Measurements from ENCODE around the gene STAB1.
"Not testable (repeated sequence)": the region's sequence is repeated elsewhere in the genome, so short reads cannot be mapped to it uniquely, and the experiment has no call there.

Gene STAB1

DNA sequence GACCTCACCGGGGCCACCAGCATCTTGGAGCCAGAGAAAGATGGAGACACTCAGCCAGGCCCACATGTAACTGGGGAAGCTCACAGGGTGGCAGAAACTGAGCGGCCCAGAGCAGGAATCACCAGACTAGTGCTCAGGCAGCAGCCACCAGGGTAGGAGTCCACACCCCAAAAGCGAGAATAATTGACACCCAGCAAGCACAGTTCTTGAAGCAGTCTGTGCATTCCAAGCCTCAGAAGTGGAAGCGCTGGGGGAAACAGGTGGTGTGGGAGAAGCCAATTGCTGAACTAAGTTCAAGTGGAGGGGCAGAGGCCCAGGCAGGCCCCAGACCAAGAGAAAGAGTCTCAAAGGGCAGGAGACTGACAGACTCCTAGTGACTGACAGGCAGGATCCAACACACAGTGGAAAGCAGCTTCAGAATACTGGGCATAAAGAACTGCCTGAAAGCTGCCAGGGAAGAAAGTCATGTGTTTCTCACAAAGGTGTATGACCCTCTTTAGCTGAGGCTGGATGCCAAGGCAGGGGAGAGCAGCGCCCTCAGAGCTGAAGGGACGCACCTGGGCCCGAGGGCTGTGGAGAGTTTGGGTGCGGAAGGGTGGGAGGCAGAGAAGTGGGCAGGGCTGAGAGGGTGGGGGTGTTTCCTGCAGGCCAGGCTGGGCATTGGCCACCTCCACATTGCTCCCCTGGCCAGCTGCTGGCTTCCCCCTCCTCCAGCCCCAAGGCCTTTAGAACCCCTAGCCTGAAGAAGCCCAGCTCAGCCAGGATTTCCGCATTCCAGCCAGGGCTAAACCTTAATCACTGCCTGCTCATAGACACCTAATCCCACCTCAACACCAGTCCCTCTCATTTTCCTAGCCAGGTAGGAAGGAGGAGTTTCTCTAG is 30.8 kb downstream of the STAB1 start:
- no peak for DNase-seq

DNA sequence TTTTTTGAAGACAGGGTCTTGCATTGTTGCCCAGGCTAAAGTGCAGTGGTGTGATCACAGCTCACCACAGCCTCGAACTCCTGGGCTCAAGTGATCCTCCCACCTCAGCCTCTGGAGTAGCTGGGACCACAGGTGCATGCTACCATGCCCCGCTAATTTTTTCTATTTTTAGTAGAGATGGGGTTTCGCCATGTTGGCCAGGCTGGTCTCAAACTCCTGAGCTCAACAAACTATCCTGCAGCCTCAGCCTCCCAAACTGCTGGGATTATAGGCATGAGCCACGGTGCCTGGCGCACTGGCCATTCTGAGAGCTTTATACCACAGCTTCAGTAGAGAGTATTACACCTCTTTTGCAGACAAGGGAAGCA is 31.5 kb downstream of the STAB1 start:
- not testable (repeated sequence) for DNase-seq

DNA sequence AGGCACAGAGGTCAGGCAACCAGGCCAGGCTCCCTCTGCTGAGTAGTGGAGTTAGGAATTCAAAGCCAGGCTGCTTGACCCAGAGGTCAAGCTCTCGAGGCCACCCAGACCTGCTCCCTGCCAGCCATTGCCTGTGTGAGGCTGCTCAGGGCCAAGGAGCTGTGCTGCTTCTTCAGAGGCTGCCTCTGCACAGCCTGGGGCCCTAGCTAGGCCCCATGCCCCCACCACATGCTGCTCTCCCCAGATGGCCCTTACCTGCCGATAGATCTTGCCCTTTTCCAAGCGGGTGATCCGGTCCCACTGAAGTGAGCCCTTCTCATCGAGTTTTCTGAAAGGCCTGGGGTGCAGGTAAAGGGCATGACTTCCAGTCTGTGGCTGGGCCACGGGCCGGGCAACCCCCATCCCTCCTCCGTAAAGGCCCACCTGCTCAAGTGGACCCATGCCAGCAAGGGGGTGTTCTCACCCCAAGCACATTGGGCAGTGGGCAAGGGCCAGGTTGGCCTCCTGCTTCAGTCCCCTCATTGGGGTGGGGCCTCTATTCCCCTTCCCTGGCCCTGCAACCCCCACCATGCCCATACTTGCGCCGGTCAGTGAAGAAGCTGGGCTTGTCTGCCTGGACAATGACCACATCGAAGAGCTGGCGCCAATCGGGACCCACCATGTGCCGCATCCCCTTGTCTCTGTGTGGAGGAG is 32.0 kb downstream of the STAB1 start:
- DNase-seq = no peak

DNA sequence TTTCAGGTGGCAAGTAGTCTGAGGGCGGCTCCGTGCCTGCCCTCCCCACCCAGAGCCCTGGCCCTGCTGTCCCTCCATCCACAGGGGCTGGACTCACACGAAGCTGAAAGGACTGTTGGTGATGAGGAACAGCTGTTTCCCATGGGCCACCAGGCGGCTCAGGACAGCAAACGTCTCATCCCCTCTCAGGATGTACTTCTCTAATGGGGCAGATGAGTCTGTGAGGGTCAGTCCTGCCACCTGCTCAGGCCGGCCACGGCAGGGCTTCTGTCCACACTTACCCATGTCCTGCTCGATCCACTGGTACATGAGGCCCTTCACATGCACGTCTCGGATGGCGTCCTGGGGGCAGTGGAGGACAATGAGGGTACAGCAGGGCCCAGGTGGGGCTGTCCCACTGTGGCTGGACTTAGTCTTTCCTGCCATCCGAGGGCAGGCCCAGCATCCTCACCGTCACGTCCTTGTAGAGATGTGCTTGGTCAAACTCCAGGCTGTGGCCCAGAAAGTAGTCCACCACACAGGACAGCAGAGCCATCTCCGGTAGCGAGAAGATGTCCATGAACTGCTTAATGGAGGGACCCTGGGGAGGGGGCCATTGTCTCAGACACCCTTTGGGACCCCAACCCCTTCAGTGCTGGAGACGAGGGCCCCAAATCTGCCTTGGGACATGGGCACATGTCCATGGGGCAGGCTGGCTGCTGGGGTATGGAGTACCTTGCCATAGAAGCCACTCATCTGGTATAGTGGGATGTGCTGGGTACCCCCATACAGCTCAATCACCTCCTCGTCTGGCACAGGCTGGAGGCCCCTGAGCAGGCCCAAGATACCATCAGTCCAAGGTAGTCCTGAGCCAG is 32.8 kb downstream of the STAB1 start:
- DNase-seq = no peak

DNA sequence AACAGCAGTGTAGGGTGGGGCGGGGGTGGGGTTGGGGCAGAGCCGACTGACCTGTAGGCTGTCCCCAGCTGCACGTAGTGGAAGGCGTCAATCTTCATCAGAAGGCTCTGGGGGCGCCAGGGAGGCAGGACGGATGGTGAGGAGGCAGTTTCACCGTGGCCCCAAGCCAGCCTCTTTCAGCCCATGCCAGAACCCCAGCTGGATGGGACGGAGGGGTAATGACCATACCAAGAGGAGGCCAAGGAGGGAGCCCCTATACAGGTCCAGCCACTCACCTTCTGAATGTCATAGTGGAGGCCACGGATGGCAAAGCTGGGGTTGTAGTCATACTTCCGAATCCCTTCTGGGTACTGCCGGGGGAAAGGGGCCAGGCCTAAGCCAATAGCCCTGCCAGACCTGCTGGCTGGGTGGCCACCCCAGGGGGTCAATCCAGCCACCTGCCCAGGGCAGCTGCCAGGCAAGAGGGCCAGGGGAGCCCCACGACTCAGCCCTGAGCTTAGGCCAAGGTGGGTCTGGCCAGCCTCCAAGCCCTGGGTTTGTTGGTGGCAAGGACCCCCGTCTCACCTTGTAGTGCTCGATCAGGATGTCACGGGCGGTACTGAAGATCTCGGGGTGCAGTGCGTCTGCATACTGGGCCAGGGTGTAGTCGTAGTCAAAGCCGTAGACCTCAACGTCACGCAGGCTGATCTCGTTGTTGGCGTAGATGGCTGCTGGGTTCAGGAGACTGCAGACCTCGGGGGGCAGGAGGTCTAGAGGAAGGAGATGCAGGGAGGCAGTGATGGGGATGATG is 33.6 kb downstream of the STAB1 start:
- DNase-seq = no peak

DNA sequence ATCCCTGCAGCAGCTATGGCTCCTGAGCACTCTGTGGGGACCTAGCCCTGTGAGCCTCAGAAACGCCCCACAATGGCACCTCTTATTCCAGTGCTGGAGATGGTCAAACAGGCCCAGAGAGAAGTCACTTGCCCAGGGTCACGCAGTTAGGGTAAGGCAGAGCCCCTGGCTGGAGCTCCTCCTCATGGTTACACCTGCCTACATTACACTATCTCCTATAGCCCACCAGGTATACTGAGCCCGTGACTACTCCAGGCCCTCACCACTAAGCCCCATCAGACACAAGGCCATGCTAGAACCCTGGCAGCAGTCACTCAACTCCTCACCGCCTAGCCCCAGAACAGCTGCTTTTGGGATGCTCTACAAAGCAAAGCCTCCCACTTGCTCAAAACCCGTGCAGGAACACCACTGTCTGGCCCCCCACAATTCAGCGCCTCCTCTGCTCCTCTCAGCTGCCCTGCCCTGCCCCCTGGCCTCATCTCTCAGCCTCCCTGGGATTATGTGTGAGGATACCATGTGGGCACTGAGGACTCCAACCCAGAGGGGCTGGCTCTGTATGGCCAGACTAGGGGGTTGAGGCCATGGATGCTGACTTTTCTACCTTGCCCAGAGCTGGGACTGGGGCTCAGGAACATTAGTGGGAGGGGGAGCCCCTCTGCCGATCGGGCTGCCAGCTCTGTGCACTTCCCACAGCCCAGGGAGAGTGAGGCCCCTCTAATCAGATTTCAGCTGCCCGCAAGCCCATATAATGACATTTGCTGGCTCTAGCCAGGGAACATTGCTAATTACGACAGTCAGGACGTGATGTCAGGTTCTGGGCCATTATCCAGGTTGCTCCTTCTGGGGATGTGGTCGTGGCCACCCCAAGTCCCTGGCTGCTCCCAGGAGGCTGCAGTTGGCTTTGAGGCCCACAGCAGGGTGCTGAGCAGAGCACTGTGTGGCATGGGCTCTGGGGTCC is 34.5 kb downstream of the STAB1 start:
- DNase-seq = no peak

DNA sequence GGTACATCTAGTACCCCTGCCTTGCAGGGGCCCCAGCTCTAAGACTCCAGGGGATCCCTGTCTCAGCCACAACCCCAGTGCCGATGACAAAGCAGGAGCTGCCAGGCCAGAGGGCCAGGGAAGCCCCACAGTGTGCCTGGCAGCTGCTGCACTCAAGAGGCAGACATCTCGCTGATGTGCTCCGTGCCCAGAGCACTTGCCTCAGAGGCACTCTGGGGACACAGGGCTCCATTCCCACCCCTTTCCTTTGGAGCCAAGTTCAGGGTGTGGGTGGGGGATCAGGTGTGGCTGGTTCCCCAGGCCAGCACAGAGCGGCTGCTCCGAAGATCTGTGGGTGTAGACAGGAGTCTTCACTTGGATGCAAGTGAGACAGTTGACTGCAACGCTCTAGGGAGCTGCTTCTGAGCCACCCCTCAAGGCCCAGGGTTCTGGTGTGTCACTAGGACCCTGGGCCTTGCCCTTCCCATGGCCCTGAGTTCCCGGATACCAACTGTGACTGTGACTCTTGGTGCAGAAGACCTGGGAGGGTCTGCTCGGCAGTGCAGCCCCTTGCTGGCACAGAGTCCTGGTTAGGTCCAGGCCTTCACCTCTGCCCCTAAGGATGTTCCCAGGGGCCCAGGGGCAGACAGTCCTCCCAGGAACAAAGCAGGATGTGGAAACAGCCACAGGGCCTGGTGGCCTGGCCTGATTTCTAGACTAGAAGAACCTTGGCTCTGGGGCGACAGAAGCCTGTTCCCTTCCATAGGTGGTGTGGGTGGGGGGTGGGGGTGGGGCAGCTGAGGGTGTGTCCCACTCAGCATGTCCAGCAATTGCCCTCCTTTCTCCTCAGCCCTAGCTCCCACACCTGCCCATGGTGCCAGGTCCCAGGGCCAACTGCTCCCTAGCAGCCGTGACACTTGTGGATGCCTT is 36.0 kb downstream of the STAB1 start:
- DNase-seq = no peak

DNA sequence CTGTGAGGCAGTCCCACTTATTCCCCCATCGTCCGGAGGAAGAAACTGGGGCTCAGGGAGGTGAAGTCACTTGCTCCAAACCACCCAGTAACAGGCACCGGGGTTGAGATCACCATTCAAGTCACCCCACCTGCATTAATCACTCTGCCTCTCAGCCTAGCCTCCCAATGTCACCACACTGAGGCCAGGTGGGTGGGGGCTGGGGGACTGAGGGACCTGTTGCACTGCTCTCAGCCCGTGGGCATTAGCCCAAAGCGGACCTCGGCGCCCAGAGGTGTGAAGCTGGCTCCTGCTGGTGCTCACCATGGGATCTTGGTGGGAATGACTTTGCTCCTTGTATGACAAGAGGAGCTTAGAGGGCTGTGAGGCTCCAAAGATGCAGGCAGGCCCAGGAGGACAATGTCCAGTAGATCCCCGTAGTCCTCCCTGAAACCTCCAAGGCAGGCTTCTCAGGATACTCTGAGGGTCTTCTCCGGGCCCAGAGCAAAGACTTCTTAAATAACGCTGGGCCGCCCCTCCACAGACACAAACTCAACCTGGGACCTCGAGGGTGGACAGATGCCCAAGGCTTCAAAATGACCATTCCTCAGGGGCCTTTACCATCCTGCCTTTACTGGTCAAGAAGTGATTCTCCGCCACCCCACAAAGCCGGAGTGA is 36.9 kb downstream of the STAB1 start:
- DNase-seq = no peak

DNA sequence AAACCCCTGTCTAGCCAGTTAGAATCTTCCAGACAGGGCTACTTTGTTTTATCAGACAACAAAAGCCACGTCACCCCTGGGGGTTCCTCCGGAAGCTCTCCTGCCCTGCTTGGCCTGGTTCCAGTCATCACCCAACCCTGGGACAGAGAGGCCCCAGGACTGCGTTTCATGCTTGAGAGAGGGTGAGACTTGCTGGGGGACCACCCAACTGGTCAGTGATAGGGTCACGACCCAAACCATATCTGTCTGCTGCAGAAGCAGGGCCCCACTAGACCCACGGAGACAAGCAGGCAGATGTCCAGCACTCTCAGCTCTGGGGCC is 37.3 kb downstream of the STAB1 start:
- peak; percentile 14 for DNase-seq

DNA sequence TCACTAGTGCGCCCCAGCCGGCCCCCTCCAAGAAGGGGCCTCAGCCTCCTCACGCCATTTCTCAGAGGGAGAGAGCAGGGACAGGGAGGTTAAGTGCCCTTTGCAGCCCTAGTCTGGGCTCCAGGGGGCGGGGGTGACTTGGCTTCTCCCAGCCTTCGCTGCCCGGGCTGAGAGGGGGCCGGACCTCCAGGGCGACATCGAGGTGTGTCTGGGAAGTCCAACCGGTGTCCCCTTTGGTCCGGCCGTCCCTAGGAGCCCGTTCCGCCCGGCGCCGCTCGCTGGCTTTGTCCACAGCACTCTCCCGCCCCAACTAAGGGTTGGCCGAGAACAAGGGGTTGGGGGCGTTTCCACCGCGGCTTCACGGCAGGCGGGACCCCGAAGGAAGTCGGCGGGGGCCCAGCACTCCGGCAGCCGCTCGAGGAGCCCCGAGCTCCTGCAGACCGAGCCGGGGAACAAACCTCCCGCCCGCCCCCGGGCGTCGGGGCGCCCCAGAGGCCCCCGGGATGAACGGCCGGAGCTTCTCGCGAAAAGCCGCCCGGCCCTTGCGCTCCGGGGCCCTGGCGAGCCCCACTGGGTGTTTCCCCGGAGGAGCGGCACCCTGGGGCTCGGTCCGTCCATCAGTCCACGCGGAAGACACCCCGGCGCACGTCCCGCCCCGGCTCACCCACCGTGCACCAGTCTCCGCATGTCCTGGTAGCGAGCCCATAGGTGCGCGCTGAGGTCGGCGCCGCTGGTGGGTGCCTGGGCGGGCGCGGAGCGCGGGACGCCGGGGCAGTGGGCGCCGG is 37.9 kb downstream of the STAB1 start:
- peak; percentile 28 for DNase-seq

DNA sequence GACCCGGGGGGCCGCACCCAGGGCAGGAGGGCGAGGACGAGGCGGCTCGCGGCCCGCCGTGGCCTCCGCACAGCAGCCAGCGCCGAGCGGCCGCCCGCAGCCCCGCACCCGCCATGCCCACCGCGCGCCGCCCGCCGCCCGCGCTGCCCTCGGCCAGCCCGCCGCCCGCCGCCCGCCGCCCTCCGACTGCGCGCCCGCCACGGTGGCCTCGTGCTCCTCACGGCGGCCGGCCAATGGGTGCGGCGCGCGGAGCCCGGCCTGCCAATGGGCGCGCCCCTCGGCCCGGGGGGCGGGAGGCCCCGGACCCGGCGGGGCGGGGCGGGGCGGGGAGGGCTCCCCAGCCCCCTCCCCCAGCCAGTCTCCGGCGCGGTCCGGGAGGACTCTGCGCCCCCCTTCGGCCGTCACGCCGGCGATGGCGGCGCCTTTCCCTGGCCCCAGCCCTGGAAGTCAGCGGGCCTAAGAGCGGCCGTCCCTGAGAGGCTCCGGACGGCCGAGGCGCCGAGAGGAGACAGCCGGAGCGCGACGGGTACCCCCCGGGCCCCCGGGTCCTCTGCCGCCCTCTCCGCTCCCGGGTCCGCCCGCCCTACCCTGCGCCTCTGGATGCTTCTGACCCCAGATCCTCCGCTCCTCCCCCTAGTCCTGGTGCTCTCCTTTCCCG is 38.6 kb downstream of the STAB1 start, which contains the start of gene NT5DC2:
Gene NT5DC2, minus strand, starts transcription at position 235 of the 658 bp plus-strand sequence. Its CDS starts 120 bp downstream, at position 115.
- DNase-seq = peak; percentile 54

DNA sequence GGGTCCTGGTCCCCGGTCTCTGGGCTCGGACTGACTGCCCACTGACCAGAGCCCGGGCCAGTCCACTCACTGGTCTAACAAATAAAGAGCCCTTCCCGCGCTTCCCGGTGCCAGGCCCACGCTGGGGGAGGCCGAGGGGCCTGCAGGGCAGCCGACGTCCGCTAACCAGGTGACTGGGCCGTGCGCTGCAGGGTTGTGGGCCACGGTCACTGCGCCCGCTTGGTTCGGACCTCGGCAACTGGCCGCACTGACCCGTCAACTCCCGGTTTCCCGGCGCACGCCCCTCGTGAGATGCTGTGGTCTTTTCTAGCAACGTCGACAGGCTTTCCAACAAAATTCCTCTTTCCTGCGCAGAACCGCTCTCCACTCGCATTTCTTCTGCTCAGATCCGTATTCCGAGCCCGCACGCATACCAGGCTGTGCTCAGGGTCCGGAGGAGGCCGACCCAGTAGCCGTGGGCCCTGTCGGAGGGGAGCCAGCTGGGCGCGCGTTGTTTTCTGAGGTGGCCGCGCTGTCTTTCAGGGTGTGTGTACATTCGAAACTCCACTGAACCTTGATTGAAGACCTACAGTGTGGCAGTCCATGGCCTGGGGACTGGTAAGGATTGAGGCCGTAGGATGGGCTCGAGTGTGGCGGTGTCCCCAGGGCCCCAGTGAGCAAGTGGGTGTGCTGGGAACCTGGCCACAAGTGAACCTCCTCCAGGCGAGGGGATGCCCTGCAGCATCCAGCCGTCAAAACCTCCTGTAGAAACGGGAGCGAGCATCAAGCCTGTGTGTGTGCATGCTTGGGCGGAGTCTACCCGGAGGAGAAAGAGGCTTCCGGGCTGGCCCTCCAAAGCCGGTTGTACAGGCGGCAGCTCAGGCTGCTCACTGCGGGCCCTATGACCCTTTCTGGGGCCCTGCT is 39.4 kb downstream of the STAB1 start:
- no peak for DNase-seq

DNA sequence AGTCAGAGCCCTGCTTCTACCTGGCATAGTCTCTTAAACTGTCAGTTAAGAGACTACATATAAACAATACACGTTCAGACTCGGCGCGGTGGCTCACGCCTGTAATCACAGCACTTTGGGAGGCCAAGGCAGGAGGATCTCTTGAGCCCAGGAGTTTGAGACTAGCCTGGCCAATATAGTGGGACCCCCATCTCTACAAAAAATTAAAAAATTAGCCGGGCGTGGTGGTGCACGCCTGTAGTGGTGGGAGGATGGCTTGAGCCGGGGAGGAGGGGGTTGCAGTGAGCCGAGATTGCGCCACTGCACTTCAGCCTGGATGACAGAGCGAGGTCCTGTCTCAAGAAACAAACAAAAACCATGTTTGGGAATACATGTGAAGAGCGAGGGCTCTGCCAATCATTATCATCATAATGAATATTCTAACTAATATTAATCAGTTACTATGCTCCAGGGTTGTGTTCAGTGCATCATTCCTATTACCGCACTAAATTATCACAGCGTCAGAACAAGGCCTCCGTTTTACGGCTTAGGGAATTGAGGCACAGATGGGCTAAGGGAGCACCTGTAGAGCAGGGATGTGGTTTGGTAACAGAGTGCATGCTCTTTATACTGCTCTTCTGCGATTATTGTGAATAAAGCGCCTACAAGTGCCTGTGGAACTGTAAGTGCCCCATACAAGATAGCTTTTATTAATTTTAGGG is 40.4 kb downstream of the STAB1 start:
- no peak for DNase-seq

DNA sequence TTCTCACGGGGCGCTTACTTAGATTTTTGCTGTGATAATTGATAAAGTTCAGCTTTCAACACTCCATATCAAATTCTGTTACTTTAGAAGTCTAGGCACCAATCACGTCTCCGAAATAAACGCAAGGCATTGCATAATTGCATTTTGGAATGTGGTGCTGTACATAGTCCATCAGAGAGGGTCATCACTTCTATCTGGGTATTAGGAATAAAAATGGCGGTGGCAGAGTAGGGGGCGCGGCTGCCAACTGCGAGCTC is 40.9 kb downstream of the STAB1 start:
- DNase-seq = no peak

DNA sequence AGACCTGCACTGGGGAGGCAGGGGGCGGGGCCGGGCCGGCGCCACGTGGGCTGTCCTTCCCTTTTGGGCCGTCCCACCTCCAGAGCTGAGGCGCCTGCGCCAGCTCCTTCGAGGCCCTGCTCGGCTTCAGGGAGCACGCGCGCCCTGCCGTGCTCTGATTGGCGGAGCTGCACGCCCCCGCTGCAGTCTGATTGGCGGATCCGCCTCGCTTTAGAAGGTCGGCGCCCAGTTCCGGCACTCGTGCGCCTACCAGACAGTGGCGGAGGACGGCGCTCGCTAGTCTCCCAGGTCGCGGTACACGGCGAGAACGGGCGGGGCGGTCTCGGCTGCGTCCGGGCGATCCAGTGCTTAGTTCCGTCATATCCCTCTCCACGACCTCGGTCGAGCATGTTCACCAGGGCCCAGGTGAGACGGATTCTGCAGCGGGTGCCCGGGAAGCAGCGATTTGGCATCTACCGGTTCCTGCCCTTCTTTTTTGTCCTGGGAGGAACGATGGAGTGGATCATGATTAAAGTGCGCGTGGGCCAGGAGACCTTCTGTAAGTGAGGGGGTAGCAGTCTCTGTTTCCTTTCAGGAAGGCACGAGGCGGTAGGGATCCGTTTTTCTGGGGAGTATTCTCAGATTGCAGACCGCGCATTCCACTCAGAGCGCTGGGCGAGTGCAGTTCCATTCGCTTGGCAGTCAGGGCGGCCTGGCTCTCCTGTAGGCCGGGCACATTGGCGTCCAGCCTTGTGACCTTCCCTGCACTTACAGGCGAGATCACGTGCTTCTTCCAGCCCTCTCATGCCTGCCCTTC is 41.4 kb downstream of the STAB1 start, which contains the start of gene UQCC5:
Gene UQCC5, plus strand, starts transcription at position 237 of the 796 bp plus-strand sequence. Its CDS starts 151 bp downstream, at position 388.
- peak; percentile 98 for DNase-seq

DNA sequence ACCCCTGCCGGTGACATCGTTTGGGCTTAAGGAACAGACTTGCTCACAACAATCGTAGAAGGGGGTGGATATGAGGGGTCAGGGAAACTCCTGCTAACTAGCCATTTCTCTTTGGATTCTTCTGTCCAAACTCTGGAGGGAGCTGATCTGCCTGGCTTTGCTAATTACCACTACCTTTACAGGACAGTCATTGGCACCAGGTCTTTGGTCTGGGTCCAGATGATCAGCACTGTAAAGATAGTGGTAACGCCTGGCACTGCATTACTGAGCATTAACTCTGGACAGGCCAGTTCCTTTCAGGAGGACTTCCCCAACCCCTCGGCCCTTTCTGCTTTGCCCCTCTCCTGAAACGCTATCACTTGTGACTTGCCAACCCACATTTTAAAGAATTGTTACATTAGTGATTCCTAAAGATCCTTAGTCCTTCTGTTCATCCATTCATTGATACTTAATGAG is 42.1 kb downstream of the STAB1 start:
- no peak for DNase-seq

Measured in stimulated activated naive CD4-positive, alpha-beta T cell treated with Interleukin-2 at 50 U/mL for 16 hours (primary cell).